Mesendoderm (in vitro differentiated cells): ENCODE data around the gene BTN2A1. TPM values are rescaled to one million over a fixed set of nuclear protein-coding genes. Genes with fewer than 3 reads are reported as not detected.

Source experiments
- DNase-seq: peaks from one replicate; pipeline ENCODE4 v3.0.0; 2013
- H2AK5ac ChIP-seq: 2 replicates; pipeline ENCODE4 v1.6.1; 2013; ENCODE audit warnings: low read length, inconsistent platforms
- H2BK120ac ChIP-seq: 2 replicates; pipeline ENCODE4 v1.6.1; 2013; ENCODE audit warnings: low read depth, mild to moderate bottlenecking, low read length, moderate library complexity, mixed read lengths
- H2BK15ac ChIP-seq: replicated peaks from 2 replicates; pipeline ENCODE4 v1.6.1; 2013; ENCODE audit warnings: low read depth, mild to moderate bottlenecking, moderate library complexity
- H2BK5ac ChIP-seq: 2 replicates; pipeline ENCODE4 v1.6.1; 2013; ENCODE audit warnings: low read length, inconsistent platforms
- H3K18ac ChIP-seq: 2 replicates; pipeline ENCODE4 v1.6.1; 2013; ENCODE audit warnings: mild to moderate bottlenecking, low read length, mixed read lengths
- H3K23ac ChIP-seq: one replicate; pipeline ENCODE4 v1.6.1; 2013; ENCODE audit warnings: low read length
- H3K27ac ChIP-seq: 2 replicates; pipeline ENCODE4 v1.5.1; 2013; ENCODE audit warnings: low read depth, mild to moderate bottlenecking, inconsistent platforms, low read length, moderate library complexity
- H3K27me3 ChIP-seq: 2 replicates; pipeline ENCODE4 v1.6.1; 2013; ENCODE audit warnings: low read length, control low read depth, mild to moderate bottlenecking, inconsistent platforms; ENCODE audit not compliant: insufficient read depth, poor library complexity
- H3K36me3 ChIP-seq: 2 replicates; pipeline ENCODE4 v1.6.1; 2013; ENCODE audit warnings: low read length, inconsistent platforms; ENCODE audit not compliant: control insufficient read depth, insufficient read depth
- H3K4ac ChIP-seq: one replicate; pipeline ENCODE4 v1.6.1; 2013; ENCODE audit warnings: low read depth, mild to moderate bottlenecking, low read length, moderate library complexity
- H3K4me1 ChIP-seq: 2 replicates; pipeline ENCODE4 v1.6.1; 2013; ENCODE audit warnings: low read depth, low read length, inconsistent platforms; ENCODE audit not compliant: control insufficient read depth
- H3K4me2 ChIP-seq: 2 replicates; pipeline ENCODE4 v1.6.1; 2013; ENCODE audit warnings: low read length
- H3K4me3 ChIP-seq: 2 replicates; pipeline ENCODE4 v1.5.1; 2013; ENCODE audit warnings: mild to moderate bottlenecking, low read length
- H3K56ac ChIP-seq: one replicate; pipeline ENCODE4 v1.6.1; 2013; ENCODE audit warnings: low read length
- H3K79me1 ChIP-seq: 2 replicates; pipeline ENCODE4 v1.6.1; 2013; ENCODE audit warnings: low read length, inconsistent platforms
- H3K79me2 ChIP-seq: 2 replicates; pipeline ENCODE4 v1.6.1; 2013; ENCODE audit warnings: mild to moderate bottlenecking, low read length; ENCODE audit not compliant: control insufficient read depth, insufficient read depth
- H3K9ac ChIP-seq: 2 replicates; pipeline ENCODE4 v1.6.1; 2013; ENCODE audit warnings: low read length, inconsistent platforms
- H4K5ac ChIP-seq: one replicate; pipeline ENCODE4 v1.6.1; 2013; ENCODE audit warnings: low read length
- H4K8ac ChIP-seq: one replicate; pipeline ENCODE4 v1.6.1; 2013; ENCODE audit warnings: low read depth, mild to moderate bottlenecking, control low read depth, low read length, moderate library complexity
- WGBS: extraction: QIAGEN DNeasy Blood & Tissue Kit; methylation state at CpG from one replicate; pipeline ENCODE4 v1.1.7; 2013; ENCODE audit warnings: low lambda C conversion rate, missing lambda C conversion rate; ENCODE audit not compliant: insufficient coverage; ENCODE audit errors: extremely low coverage; 5-methylcytosine and 5-hydroxymethylcytosine counted together
- small RNA-seq: library from polyadenylated mRNA; stranded (forward); fragments of <200 nt; extraction: miRNeasy Mini kit (QIAGEN cat#:217004); gene quantifications from one replicate; pipeline ENCODE3, GENCODE V24; 2013; ENCODE audit not compliant: insufficient read depth

The BTN2A1 gene

GRCh38 chr6:26516481-26517427, 59.0 kb downstream of the BTN2A1 start:
- Histone ChIP-seq H3K4me2 (no peak overlapping the region), H4K5ac (no peak overlapping the region), H2BK15ac (no peak overlapping the region), H2BK5ac (no peak overlapping the region), H3K9ac (no peak overlapping the region), H3K36me3 (no peaks in the 10 kb centered on the region), H3K4ac (no peak overlapping the region), H3K79me1 (no peaks in the 10 kb centered on the region), H3K56ac (no peak overlapping the region), H3K4me1 (no peaks in the 10 kb centered on the region), H3K27ac (no peak overlapping the region), H3K27me3 (no peaks in the 10 kb centered on the region), H3K79me2 (no peaks in the 10 kb centered on the region), H3K23ac (no peak overlapping the region), H3K4me3 (no peak overlapping the region), H3K18ac (no peak overlapping the region), H2BK120ac (no peak overlapping the region), H2AK5ac (no peak overlapping the region), H4K8ac (no peak overlapping the region)
- DNase-seq, result no peak
- WGBS, result no CpG with 5 or more reads among the region's 9 CpGs

Small RNA genes within 50 kb of the gene (small RNA-seq; reads per million reads assigned to genes)
- not detected for gene RNU6-502P
